ENCODE results near the gene SLC22A2. TPM values are rescaled to one million over a fixed set of nuclear protein-coding genes. Genes with fewer than 3 reads are reported as not detected.

Gene SLC22A2
- not detected in 5 replicates for total RNA-seq (2022; extraction: Qiagen RNA extraction)

DNA sequence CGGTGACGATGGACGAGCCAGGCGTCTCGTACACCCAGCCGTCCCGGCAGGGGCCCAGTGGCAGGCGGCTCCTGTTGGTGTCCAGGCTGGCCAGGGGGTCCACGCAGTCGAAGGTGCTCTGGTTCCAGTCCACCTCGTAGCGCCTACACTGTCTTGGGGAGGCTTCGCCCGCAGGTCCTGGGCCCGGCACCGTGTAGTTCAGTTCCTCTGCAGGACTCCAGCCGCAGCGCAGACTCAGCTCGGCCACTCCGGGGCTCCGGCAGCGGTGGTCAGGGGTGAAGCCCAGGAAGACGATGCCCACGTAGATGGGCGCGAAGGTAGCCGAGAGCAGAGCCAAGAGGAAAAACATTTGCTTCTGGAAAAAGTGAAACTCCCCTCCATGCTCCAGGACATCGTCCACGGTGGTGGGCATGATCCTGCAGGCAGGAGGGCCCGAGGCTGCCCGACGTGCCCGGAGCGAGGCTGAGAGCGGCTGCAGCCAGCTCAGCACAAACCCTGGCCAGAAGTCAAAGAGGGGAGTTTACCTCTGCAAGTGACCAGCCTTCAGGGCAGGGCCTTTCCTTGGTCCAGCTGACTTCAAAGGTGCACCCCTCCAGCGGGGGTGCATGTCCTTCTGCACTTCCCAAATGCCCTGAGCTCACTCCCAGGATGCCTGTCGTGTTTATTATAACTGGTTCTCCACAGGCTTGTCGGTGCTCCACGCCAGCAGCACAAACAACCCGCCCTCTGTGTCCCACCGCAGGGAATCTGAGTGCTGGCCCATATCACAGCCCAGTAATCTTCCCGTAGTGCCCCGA lies at the start of gene SLC22A2:
Gene SLC22A2 (minus strand): TSS at position 476 of the 797 bp plus-strand sequence. CDS start 64 bp downstream, at position 412.

Other genes with a start within 250 kb of the SLC22A2 start
- 0.73 to 2.3 TPM (median 1.7 TPM) in 5 replicates for gene SLC22A1, start 137.0 kb downstream of the SLC22A2 start, total RNA-seq (2022; extraction: Qiagen RNA extraction)
- 51.7 to 57.9 TPM (median 53.1 TPM) in 5 replicates for gene SLC22A3, start 89.6 kb upstream of the SLC22A2 start, total RNA-seq (2022; extraction: Qiagen RNA extraction)

Measured in A549 treated with AZD2906 at 1 μM for 4 hours (cell line).